Natural killer cell (primary cell): ENCODE measurements around the gene SRPX2. TPM values are rescaled to one million over a fixed set of nuclear protein-coding genes. Genes with fewer than 3 reads are reported as not detected.

Experiments
- ATAC-seq, 3 donors: fragments of 150-1000 bp in 2 of 3; fragments of 200-7000 bp in 1 of 3; cut with Tn5 transposase; 1 replicate in 1 of 3; 2 replicates in 2 of 3; pipeline ENCODE4 v1.10.0; 2021; ENCODE audit warnings: mild to moderate bottlenecking in 2 of 3, moderate library complexity in 2 of 3
- DNase-seq, 2 donors: peaks; one replicate each; pipeline versions ENCODE4 v3.0.0 to v3.0.0-alpha.2; 2013 to 2021; ENCODE audit warnings: mixed read lengths in 1 of 2
- H3K27ac ChIP-seq: one replicate; pipeline ENCODE4 v1.5.1; 2013; ENCODE audit warnings: mild to moderate bottlenecking, low read length
- H3K27me3 ChIP-seq: one replicate; pipeline ENCODE4 v1.6.1; 2013; ENCODE audit warnings: low read length; ENCODE audit not compliant: control insufficient read depth, insufficient read depth
- H3K36me3 ChIP-seq: one replicate; pipeline ENCODE4 v1.6.1; 2013; ENCODE audit warnings: low read length; ENCODE audit not compliant: control insufficient read depth, insufficient read depth
- H3K4me1 ChIP-seq: one replicate; pipeline ENCODE4 v1.6.1; 2013; ENCODE audit warnings: low read length; ENCODE audit not compliant: control insufficient read depth, insufficient read depth
- H3K4me3 ChIP-seq: one replicate; pipeline ENCODE4 v1.5.1; 2013; ENCODE audit warnings: low read length
- H3K9me3 ChIP-seq: one replicate; pipeline ENCODE4 v1.6.1; 2013; ENCODE audit warnings: low read length; ENCODE audit not compliant: control insufficient read depth, insufficient read depth
- H3K27ac Mint-ChIP-seq, 2 donors: one replicate each; pipeline ENCODE4 v1.8.0; 2022; ENCODE audit warnings: mild to moderate bottlenecking in 2 of 2, mixed read lengths in 2 of 2, moderate library complexity in 1 of 2
- H3K27me3 Mint-ChIP-seq, 2 donors: one replicate each; pipeline ENCODE4 v1.8.0; 2022; ENCODE audit warnings: low read depth in 2 of 2, mixed read lengths in 2 of 2
- H3K36me3 Mint-ChIP-seq: one replicate; pipeline ENCODE4 v1.8.0; 2022; ENCODE audit warnings: mixed read lengths
- H3K4me1 Mint-ChIP-seq, 2 donors: one replicate each; pipeline ENCODE4 v1.8.0; 2022; ENCODE audit warnings: mixed read lengths in 2 of 2
- H3K4me3 Mint-ChIP-seq: one replicate; pipeline ENCODE4 v1.8.0; 2022; ENCODE audit warnings: mild to moderate bottlenecking, moderate library complexity, mixed read lengths
- H3K9me3 Mint-ChIP-seq, 2 donors: one replicate each; pipeline ENCODE4 v1.8.0; 2022; ENCODE audit warnings: mixed read lengths in 2 of 2
- WGBS: methylation state at CpG from one replicate; pipeline ENCODE4 v1.1.7; 2013; ENCODE audit warnings: missing lambda C conversion rate; ENCODE audit not compliant: insufficient coverage; 5-methylcytosine and 5-hydroxymethylcytosine counted together
- intact Hi-C: fragments of 100-400 bp; cut with micrococcal nuclease; formaldehyde crosslinking; loops from one replicate; pipeline ENCODE4 v1.14.2; 2022
- total RNA-seq, 4 donors: library from RNA; stranded (reverse); fragments of 120-200 nt in 1 of 4; gene quantifications; one replicate each; pipeline versions ENCODE4 v1.2.3 to v1.2.4, GENCODE V29; 2013 to 2022
- TF ChIP-seq, protein P1 (sequence below): fragments of 200-600 bp; IDR thresholded peaks from one replicate; pipeline ENCODE4 v1.8.0; 2022; ENCODE audit warnings: antibody characterized with exemption

The SRPX2 gene, protein sequence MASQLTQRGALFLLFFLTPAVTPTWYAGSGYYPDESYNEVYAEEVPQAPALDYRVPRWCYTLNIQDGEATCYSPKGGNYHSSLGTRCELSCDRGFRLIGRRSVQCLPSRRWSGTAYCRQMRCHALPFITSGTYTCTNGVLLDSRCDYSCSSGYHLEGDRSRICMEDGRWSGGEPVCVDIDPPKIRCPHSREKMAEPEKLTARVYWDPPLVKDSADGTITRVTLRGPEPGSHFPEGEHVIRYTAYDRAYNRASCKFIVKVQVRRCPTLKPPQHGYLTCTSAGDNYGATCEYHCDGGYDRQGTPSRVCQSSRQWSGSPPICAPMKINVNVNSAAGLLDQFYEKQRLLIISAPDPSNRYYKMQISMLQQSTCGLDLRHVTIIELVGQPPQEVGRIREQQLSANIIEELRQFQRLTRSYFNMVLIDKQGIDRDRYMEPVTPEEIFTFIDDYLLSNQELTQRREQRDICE
- not detected for total RNA-seq
- total RNA-seq (2013): not detected

- 75% methylated on average over 7 of the region's 11 CpGs for WGBS
- peaks cover 20 to 22% of the 10 kb centered on the region in 2 donors for H3K27me3 Mint-ChIP-seq
- no peaks in the 10 kb centered on the region for H3K36me3 Mint-ChIP-seq
Measured at GRCh38 chrX:100643956-100644860, at the start of gene SRPX2. TSS of gene SRPX2 (plus strand) at chrX:100644199. CDS start at chrX:100646323, 2,124 bp downstream.

GRCh38 chrX:100596601-100597000 is 47.4 kb upstream of the SRPX2 start:
- DNase-seq (no peak), ATAC-seq (no peak)
- WGBS: no CpG with 5 or more reads among the region's 2 CpGs
- Mint-ChIP-seq H3K27me3 (peaks cover 3 to 21% of the 10 kb centered on the region in 2 donors), H3K27ac (no peak overlapping the region), H3K4me3 (no peak overlapping the region), H3K9me3 (no peaks in the 10 kb centered on the region), H3K4me1 (no peaks in the 10 kb centered on the region), H3K36me3 (no peaks in the 10 kb centered on the region)
- H3K4me3 ChIP-seq: no peak overlapping the region
- no peaks in the 10 kb centered on the region for H3K4me1 ChIP-seq
- no peaks in the 10 kb centered on the region for H3K9me3 ChIP-seq
- H3K27me3 ChIP-seq: no peaks in the 10 kb centered on the region
- TF ChIP-seq, protein P1, sequence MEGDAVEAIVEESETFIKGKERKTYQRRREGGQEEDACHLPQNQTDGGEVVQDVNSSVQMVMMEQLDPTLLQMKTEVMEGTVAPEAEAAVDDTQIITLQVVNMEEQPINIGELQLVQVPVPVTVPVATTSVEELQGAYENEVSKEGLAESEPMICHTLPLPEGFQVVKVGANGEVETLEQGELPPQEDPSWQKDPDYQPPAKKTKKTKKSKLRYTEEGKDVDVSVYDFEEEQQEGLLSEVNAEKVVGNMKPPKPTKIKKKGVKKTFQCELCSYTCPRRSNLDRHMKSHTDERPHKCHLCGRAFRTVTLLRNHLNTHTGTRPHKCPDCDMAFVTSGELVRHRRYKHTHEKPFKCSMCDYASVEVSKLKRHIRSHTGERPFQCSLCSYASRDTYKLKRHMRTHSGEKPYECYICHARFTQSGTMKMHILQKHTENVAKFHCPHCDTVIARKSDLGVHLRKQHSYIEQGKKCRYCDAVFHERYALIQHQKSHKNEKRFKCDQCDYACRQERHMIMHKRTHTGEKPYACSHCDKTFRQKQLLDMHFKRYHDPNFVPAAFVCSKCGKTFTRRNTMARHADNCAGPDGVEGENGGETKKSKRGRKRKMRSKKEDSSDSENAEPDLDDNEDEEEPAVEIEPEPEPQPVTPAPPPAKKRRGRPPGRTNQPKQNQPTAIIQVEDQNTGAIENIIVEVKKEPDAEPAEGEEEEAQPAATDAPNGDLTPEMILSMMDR: no peak
- no peak overlapping the region for H3K27ac ChIP-seq
- intact Hi-C loops: no loop called here
- H3K36me3 ChIP-seq: no peaks in the 10 kb centered on the region

More at GRCh38 chrX:100643956-100644860, at the start of gene SRPX2:
- intact Hi-C loops: no loop called here
- H3K27ac Mint-ChIP-seq: no peak within 1 kb of the TSS
- Histone ChIP-seq H3K36me3 (no peaks in the 10 kb centered on the region), H3K27ac (no peak within 1 kb of the TSS), H3K27me3 (no peaks in the 10 kb centered on the region), H3K9me3 (no peaks in the 10 kb centered on the region), H3K4me3 (no peak within 1 kb of the TSS), H3K4me1 (no peaks in the 10 kb centered on the region)
- peaks cover 0 to 2% of the 10 kb centered on the region in 2 donors for H3K9me3 Mint-ChIP-seq
- TF ChIP-seq, protein P1: no peak
- H3K4me1 Mint-ChIP-seq: no peaks in the 10 kb centered on the region
- no peak within 1 kb of the TSS for H3K4me3 Mint-ChIP-seq
- DNase-seq (no peak), ATAC-seq (no peak)

DNA sequence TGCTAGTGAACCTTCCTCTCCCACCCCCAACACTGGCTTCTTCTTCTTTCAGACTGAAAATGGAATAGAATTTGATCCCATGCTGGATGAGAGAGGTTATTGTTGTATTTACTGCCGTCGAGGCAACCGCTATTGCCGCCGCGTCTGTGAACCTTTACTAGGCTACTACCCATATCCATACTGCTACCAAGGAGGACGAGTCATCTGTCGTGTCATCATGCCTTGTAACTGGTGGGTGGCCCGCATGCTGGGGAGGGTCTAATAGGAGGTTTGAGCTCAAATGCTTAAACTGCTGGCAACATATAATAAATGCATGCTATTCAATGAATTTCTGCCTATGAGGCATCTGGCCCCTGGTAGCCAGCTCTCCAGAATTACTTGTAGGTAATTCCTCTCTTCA is 44.5 kb upstream of the SRPX2 start:
- DNase-seq (no peak), ATAC-seq (no peak)
- TF ChIP-seq, protein P1: no peak
- Mint-ChIP-seq H3K27ac (no peak overlapping the region), H3K9me3 (no peaks in the 10 kb centered on the region), H3K4me3 (no peak overlapping the region), H3K27me3 (peaks cover 0 to 25% of the 10 kb centered on the region in 2 donors), H3K36me3 (no peaks in the 10 kb centered on the region), H3K4me1 (no peaks in the 10 kb centered on the region)
- no peaks in the 10 kb centered on the region for H3K4me1 ChIP-seq
- no peak overlapping the region for H3K4me3 ChIP-seq
- no peaks in the 10 kb centered on the region for H3K36me3 ChIP-seq
- no CpG with 5 or more reads among the region's 9 CpGs for WGBS
- intact Hi-C loops: no loop called here
- H3K27me3 ChIP-seq: no peaks in the 10 kb centered on the region
- no peak overlapping the region for H3K27ac ChIP-seq
- H3K9me3 ChIP-seq: no peaks in the 10 kb centered on the region
